ENCODE data around the gene LRSAM1.

Gene LRSAM1

GRCh38 chr9:127450830-127451607 is at the start of gene LRSAM1, which contains the start of gene RPL12:
TSS of gene LRSAM1 (plus strand) at chr9:127451510. CDS start at chr9:127454528, 3,018 bp downstream.
TSS of gene RPL12 (minus strand) at chr9:127451406. CDS start at chr9:127451317, 89 bp downstream.
- peak; percentile 84 to 93 for DNase-seq

- no peak for DNase-seq
These were observed 48.8 kb upstream of the LRSAM1 start for GRCh38 chr9:127402401-127403090.

GRCh38 chr9:127403507-127404192 is 47.7 kb upstream of the LRSAM1 start:
- DNase-seq = no peak

GRCh38 chr9:127404631-127405030 is 46.7 kb upstream of the LRSAM1 start:
- no peak for DNase-seq

GRCh38 chr9:127405344-127406125 is 45.8 kb upstream of the LRSAM1 start:
- no peak for DNase-seq

- DNase-seq = no peak
These were observed 44.4 kb upstream of the LRSAM1 start for GRCh38 chr9:127406799-127407491.

GRCh38 chr9:127407492-127407843 is 43.8 kb upstream of the LRSAM1 start:
- DNase-seq = no peak

- no peak for DNase-seq
These were observed 40.2 kb upstream of the LRSAM1 start for GRCh38 chr9:127411122-127411521.

GRCh38 chr9:127415141-127415540 is 36.2 kb upstream of the LRSAM1 start:
- DNase-seq = no peak

- DNase-seq = no peak
These were observed 35.7 kb upstream of the LRSAM1 start for GRCh38 chr9:127415657-127416056.

GRCh38 chr9:127417131-127418036 is 33.9 kb upstream of the LRSAM1 start:
- DNase-seq = peak; percentile 26 to 48

GRCh38 chr9:127418037-127418471 is 33.3 kb upstream of the LRSAM1 start:
- DNase-seq = peak in 1 of 2 experiments; percentile 48

- DNase-seq = no peak
These were observed 32.0 kb upstream of the LRSAM1 start for GRCh38 chr9:127419348-127419747.

- no peak for DNase-seq
These were observed 30.3 kb upstream of the LRSAM1 start for GRCh38 chr9:127421057-127421456.

GRCh38 chr9:127422133-127422782 is 29.1 kb upstream of the LRSAM1 start:
- no peak for DNase-seq

GRCh38 chr9:127422787-127423186 is 28.5 kb upstream of the LRSAM1 start:
- no peak for DNase-seq

- no peak for DNase-seq
These were observed 27.8 kb upstream of the LRSAM1 start for GRCh38 chr9:127423476-127423933.

GRCh38 chr9:127423934-127424675 is 27.2 kb upstream of the LRSAM1 start, which contains the start of gene ZNF79:
TSS of gene ZNF79 (plus strand) at chr9:127424382. CDS start at chr9:127424788, 406 bp downstream.
- peak; percentile 75 to 90 for DNase-seq

- no peak for DNase-seq
These were observed 26.7 kb upstream of the LRSAM1 start for GRCh38 chr9:127424676-127424999.

GRCh38 chr9:127426756-127427155 is 24.6 kb upstream of the LRSAM1 start:
- DNase-seq = no peak
